Peyer's patch (tissue), 4 donors: ENCODE data around the gene OR1I1. TPM values are rescaled to one million over a fixed set of nuclear protein-coding genes. Genes with fewer than 3 reads are reported as not detected.

Experiments used
- DNase-seq, 3 donors: peaks; one replicate each; pipeline ENCODE4 v3.0.0-alpha.2; 2017 to 2019
- H3K27ac ChIP-seq, 4 donors: fragments of 200-600 bp; sonication (generic); one replicate each; pipeline ENCODE4 v1.5.1; 2016 to 2019
- H3K27me3 ChIP-seq, 2 donors: fragments of 200-600 bp; sonication (generic); one replicate each; pipeline ENCODE4 v1.5.1; 2019
- H3K36me3 ChIP-seq, 3 donors: fragments of 200-600 bp; sonication (generic); one replicate each; pipeline ENCODE4 v1.5.1; 2016 to 2019
- H3K4me1 ChIP-seq, 4 donors: fragments of 200-600 bp; sonication (generic); one replicate each; pipeline ENCODE4 v1.5.1; 2016 to 2019
- H3K4me3 ChIP-seq, 4 donors: fragments of 200-600 bp; sonication (generic); 1 replicate in 3 of 4; 2 replicates in 1 of 4; pipeline ENCODE4 v1.5.1; 2016 to 2019; ENCODE audit warnings: mild to moderate bottlenecking in 1 of 4
- H3K9me3 ChIP-seq, 4 donors: fragments of 200-600 bp; sonication (generic); one replicate each; pipeline ENCODE4 v1.5.1; 2016 to 2019; ENCODE audit warnings: mild to moderate bottlenecking in 1 of 4
- POLR2A ChIP-seq, 2 donors: fragments of 450-650 bp; IDR thresholded peaks; one replicate each; pipeline ENCODE4 v1.5.1; 2017; ENCODE audit warnings: antibody characterized with exemption in 2 of 2, mild to moderate bottlenecking in 2 of 2, moderate library complexity in 2 of 2
- total RNA-seq, 4 donors: library from RNA; depleted of rRNA; stranded (reverse); fragments of >200 nt; gene quantifications; one replicate each; pipeline ENCODE4 v1.1.0, GENCODE V29; 2016
- TF ChIP-seq, protein P1 (sequence below), 6 experiments: fragments of 450-650 bp in 4 of 6; fragments of 200-600 bp in 2 of 6; sonication (generic) in 1 of 6; IDR thresholded peaks; one replicate each; pipeline ENCODE4 v1.5.1; 2017 to 2019; ENCODE audit warnings: antibody characterized with exemption in 6 of 6, mild to moderate bottlenecking in 3 of 6, moderate library complexity in 1 of 6

The OR1I1 gene
- total RNA-seq, 4 donors from 2014 or later = not detected

GRCh38 chr19:15108145-15108844 is 26.3 kb downstream of the OR1I1 start:
- DNase-seq = no peak
- peak overlapping the region; percentile 63 to 94 (median 80) for H3K27ac ChIP-seq
- H3K36me3 ChIP-seq = peaks cover 0 to 17% (median 0%) of the 10 kb centered on the region in 3 donors
- TF ChIP-seq POLR2A (IDR thresholded peaks at IDR 0.05) = no peak
- TF ChIP-seq, protein P1, sequence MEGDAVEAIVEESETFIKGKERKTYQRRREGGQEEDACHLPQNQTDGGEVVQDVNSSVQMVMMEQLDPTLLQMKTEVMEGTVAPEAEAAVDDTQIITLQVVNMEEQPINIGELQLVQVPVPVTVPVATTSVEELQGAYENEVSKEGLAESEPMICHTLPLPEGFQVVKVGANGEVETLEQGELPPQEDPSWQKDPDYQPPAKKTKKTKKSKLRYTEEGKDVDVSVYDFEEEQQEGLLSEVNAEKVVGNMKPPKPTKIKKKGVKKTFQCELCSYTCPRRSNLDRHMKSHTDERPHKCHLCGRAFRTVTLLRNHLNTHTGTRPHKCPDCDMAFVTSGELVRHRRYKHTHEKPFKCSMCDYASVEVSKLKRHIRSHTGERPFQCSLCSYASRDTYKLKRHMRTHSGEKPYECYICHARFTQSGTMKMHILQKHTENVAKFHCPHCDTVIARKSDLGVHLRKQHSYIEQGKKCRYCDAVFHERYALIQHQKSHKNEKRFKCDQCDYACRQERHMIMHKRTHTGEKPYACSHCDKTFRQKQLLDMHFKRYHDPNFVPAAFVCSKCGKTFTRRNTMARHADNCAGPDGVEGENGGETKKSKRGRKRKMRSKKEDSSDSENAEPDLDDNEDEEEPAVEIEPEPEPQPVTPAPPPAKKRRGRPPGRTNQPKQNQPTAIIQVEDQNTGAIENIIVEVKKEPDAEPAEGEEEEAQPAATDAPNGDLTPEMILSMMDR (IDR thresholded peaks at IDR 0.05) = no peak
- H3K4me1 ChIP-seq = peaks cover 0 to 6% (median 3%) of the 10 kb centered on the region in 4 donors
- peaks cover 0 to 6% of the 10 kb centered on the region in 2 donors for H3K27me3 ChIP-seq
- peak overlapping the region in 3 of 4 donors; percentile 45 to 78 (median 61) for H3K4me3 ChIP-seq
- peaks cover 0 to 5% (median 2%) of the 10 kb centered on the region in 4 donors for H3K9me3 ChIP-seq

- Histone ChIP-seq H3K36me3 (peaks cover 0 to 26% (median 0%) of the 10 kb centered on the region in 3 donors), H3K4me3 (no peak overlapping the region), H3K4me1 (peaks cover 0 to 6% (median 3%) of the 10 kb centered on the region in 4 donors), H3K9me3 (peaks cover 0 to under 1% (median 0%) of the 10 kb centered on the region in 4 donors), H3K27ac (peak overlapping the region in 1 of 4 donors; percentile 63), H3K27me3 (peaks cover 0 to 6% of the 10 kb centered on the region in 2 donors)
- DNase-seq = no peak
- TF ChIP-seq, protein P1 (IDR thresholded peaks at IDR 0.05) = no peak
- TF ChIP-seq POLR2A (IDR thresholded peaks at IDR 0.05) = no peak
These were observed 27.1 kb downstream of the OR1I1 start for GRCh38 chr19:15108845-15109767.

DNA sequence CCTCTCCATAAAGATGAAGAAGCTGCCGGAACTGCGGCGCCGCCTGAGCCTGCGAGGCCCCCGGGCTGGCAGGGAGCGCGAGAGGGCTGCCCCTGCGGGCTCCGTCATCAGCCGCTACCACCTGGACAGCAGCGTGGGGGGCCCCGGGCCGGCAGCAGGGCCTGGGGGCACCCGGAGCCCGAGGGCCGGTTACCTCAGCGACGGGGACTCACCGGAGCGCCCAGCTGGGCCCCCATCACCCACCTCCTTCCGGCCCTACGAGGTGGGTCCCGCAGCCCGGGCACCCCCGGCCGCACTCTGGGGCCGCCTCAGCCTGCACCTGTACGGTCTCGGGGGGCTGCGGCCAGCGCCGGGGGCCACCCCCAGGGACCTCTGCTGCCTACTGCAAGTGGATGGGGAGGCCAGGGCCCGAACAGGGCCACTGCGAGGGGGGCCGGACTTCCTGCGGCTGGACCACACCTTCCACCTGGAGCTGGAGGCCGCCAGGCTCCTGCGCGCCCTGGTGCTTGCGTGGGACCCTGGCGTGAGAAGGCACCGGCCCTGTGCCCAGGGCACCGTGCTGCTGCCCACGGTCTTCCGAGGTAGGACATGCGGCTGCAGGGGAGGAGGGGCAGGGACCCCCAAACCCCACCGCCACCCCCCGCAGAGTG is 27.9 kb downstream of the OR1I1 start:
- H3K27ac ChIP-seq = no peak overlapping the region
- H3K36me3 ChIP-seq = peaks cover 0 to 33% (median 0%) of the 10 kb centered on the region in 3 donors
- H3K4me1 ChIP-seq = peaks cover 0 to 6% (median 3%) of the 10 kb centered on the region in 4 donors
- DNase-seq = no peak
- no peaks in the 10 kb centered on the region for H3K9me3 ChIP-seq
- no peak overlapping the region for H3K4me3 ChIP-seq
- TF ChIP-seq POLR2A (IDR thresholded peaks at IDR 0.05) = no peak
- TF ChIP-seq, protein P1 (IDR thresholded peaks at IDR 0.05) = no peak
- peaks cover 0 to 6% of the 10 kb centered on the region in 2 donors for H3K27me3 ChIP-seq

GRCh38 chr19:15110418-15110815 is 28.4 kb downstream of the OR1I1 start:
- H3K27ac ChIP-seq = no peak overlapping the region

More at GRCh38 chr19:15110418-15110815, 28.4 kb downstream of the OR1I1 start:
- Histone ChIP-seq H3K4me3 (no peak overlapping the region), H3K27me3 (peaks cover 0 to 6% of the 10 kb centered on the region in 2 donors), H3K4me1 (peaks cover 0 to 9% (median 3%) of the 10 kb centered on the region in 4 donors), H3K9me3 (no peaks in the 10 kb centered on the region), H3K36me3 (peaks cover 0 to 39% (median 0%) of the 10 kb centered on the region in 3 donors)
- DNase-seq = no peak
- TF ChIP-seq, protein P1 (IDR thresholded peaks at IDR 0.05) = no peak
- no peak for TF ChIP-seq POLR2A (IDR thresholded peaks at IDR 0.05)
